ENCODE measurements around the gene HPCAL1. TPM values are rescaled to one million over a fixed set of nuclear protein-coding genes. Genes with fewer than 3 reads are reported as not detected.
A peak's percentile ranks its signal among the peaks of the same experiment; 100 is the strongest.

Gene HPCAL1
- total RNA-seq, 1 experiment from 2014 or later, result 312 TPM

GRCh38 chr2:10350761-10351160 is 48.1 kb downstream of the HPCAL1 start:
- H3K9ac ChIP-seq (ENCODE audit: low read length), result no peak overlapping the region
- peaks cover 95% of the 10 kb centered on the region for H3K79me2 ChIP-seq (ENCODE audit: low read length)
- ATAC-seq (no peak), DNase-seq (no peak)
- CTCF ChIA-PET, result no interaction called here
- H3K4me3 ChIP-seq (ENCODE audit: low read length), result no peak overlapping the region
- BruUV-seq (replicated peaks), result TSS peak; percentile 16
- no peaks in the 10 kb centered on the region for H3K27me3 ChIP-seq (ENCODE audit: low read length)
- intact Hi-C loops (cut with micrococcal nuclease), result no loop called here
- peaks cover 6% of the 10 kb centered on the region for H3K4me1 ChIP-seq (ENCODE audit: insufficient read depth, low read length)
- TF ChIP-seq EZH2 (IDR thresholded peaks at IDR 0.05; ENCODE audit: low read length, unreplicated experiment) (no peak), CTCF (conservative IDR thresholded peaks at IDR 0.05; ENCODE audit: low read depth, low read length) (no peak), EZH2phosphoT487 (IDR thresholded peaks at IDR 0.05; ENCODE audit: borderline replicate concordance, low read length) (no peak)
- peaks cover 13% of the 10 kb centered on the region; the same call in 1 of the 2 replicates for H3K36me3 ChIP-seq (ENCODE audit: low read depth, low read length)
- no peaks in the 10 kb centered on the region for H3K9me3 ChIP-seq (ENCODE audit: low read length)
- H3K9me2 ChIP-seq (replicated peaks; ENCODE audit: low read length), result no peaks in the 10 kb centered on the region
- no peak overlapping the region for H2AFZ ChIP-seq (ENCODE audit: low read length)
- no peaks in the 10 kb centered on the region for H3F3A ChIP-seq (ENCODE audit: low read length, unreplicated experiment)
- H4K20me1 ChIP-seq (ENCODE audit: low read length), result peaks cover 49% of the 10 kb centered on the region
- no peak overlapping the region for H3K4me2 ChIP-seq (ENCODE audit: low read length)
- H3K27ac ChIP-seq (ENCODE audit: low read length), result no peak overlapping the region
- POLR2A ChIA-PET (ENCODE audit: unreplicated experiment), result no interaction called here

GRCh38 chr2:10352361-10352760 is 49.7 kb downstream of the HPCAL1 start:
- ATAC-seq (no peak), DNase-seq (no peak)
- no TSS peak for BruUV-seq (replicated peaks)
- Histone ChIP-seq H3K9me3 (ENCODE audit: low read length) (no peaks in the 10 kb centered on the region), H3F3A (ENCODE audit: low read length, unreplicated experiment) (no peaks in the 10 kb centered on the region), H3K79me2 (ENCODE audit: low read length) (peaks cover 96% of the 10 kb centered on the region), H3K9ac (ENCODE audit: low read length) (no peak overlapping the region), H3K4me3 (ENCODE audit: low read length) (no peak overlapping the region), H3K9me2 (replicated peaks; ENCODE audit: low read length) (no peaks in the 10 kb centered on the region), H3K27ac (ENCODE audit: low read length) (no peak overlapping the region), H3K36me3 (ENCODE audit: low read depth, low read length) (peaks cover 13% of the 10 kb centered on the region; the same call in 1 of the 2 replicates), H3K4me1 (ENCODE audit: insufficient read depth, low read length) (peaks cover 5% of the 10 kb centered on the region; the same call in 1 of the 2 replicates), H3K27me3 (ENCODE audit: low read length) (no peaks in the 10 kb centered on the region), H2AFZ (ENCODE audit: low read length) (no peak overlapping the region), H4K20me1 (ENCODE audit: low read length) (peaks cover 48% of the 10 kb centered on the region), H3K4me2 (ENCODE audit: low read length) (no peak overlapping the region)
- ChIA-PET POLR2A (ENCODE audit: unreplicated experiment) (no interaction called here), CTCF (interaction anchor here (1.5 kb wide), 1 partner anchor 56 kb away, joined by 4 read pairs; no protein-coding TSS in a partner anchor)
- TF ChIP-seq CTCF (conservative IDR thresholded peaks at IDR 0.05; ENCODE audit: low read depth, low read length), result no peak
- no peak for TF ChIP-seq EZH2 (IDR thresholded peaks at IDR 0.05; ENCODE audit: low read length, unreplicated experiment)
- TF ChIP-seq EZH2phosphoT487 (IDR thresholded peaks at IDR 0.05; ENCODE audit: borderline replicate concordance, low read length), result no peak
- intact Hi-C loops (cut with micrococcal nuclease), result no loop called here

GRCh38 chr2:10352972-10353371 is 50.3 kb downstream of the HPCAL1 start:
- Histone ChIP-seq H3K9me2 (replicated peaks; ENCODE audit: low read length) (no peaks in the 10 kb centered on the region), H3K9ac (ENCODE audit: low read length) (no peak overlapping the region), H3K4me1 (ENCODE audit: insufficient read depth, low read length) (peaks cover 5% of the 10 kb centered on the region; the same call in 1 of the 2 replicates), H3K4me3 (ENCODE audit: low read length) (no peak overlapping the region), H3K79me2 (ENCODE audit: low read length) (peaks cover 96% of the 10 kb centered on the region), H3K27ac (ENCODE audit: low read length) (no peak overlapping the region), H3F3A (ENCODE audit: low read length, unreplicated experiment) (no peaks in the 10 kb centered on the region), H3K9me3 (ENCODE audit: low read length) (no peaks in the 10 kb centered on the region), H3K36me3 (ENCODE audit: low read depth, low read length) (peaks cover 14% of the 10 kb centered on the region; the same call in 1 of the 2 replicates), H4K20me1 (ENCODE audit: low read length) (peaks cover 42% of the 10 kb centered on the region), H2AFZ (ENCODE audit: low read length) (no peak overlapping the region), H3K4me2 (ENCODE audit: low read length) (no peak overlapping the region), H3K27me3 (ENCODE audit: low read length) (no peaks in the 10 kb centered on the region)
- no TSS peak for BruUV-seq (replicated peaks)
- POLR2A ChIA-PET (ENCODE audit: unreplicated experiment), result no interaction called here
- CTCF ChIA-PET, result interaction anchor here (1.5 kb wide), 1 partner anchor 56 kb away, joined by 4 read pairs; no protein-coding TSS in a partner anchor
- DNase-seq (no peak), ATAC-seq (no peak)
- intact Hi-C loops (cut with micrococcal nuclease), result no loop called here
- TF ChIP-seq CTCF (conservative IDR thresholded peaks at IDR 0.05; ENCODE audit: low read depth, low read length) (no peak), EZH2 (IDR thresholded peaks at IDR 0.05; ENCODE audit: low read length, unreplicated experiment) (no peak), EZH2phosphoT487 (IDR thresholded peaks at IDR 0.05; ENCODE audit: borderline replicate concordance, low read length) (no peak)
